Fibroblast of lung (primary cell): ENCODE measurements around the gene KCNJ10. TPM values are rescaled to one million over a fixed set of nuclear protein-coding genes. Genes with fewer than 3 reads are reported as not detected.

Experiments used
- DNase-seq, 2 donors: peaks; one replicate each; pipeline versions ENCODE4 v3.0.0 to v3.0.0-alpha.2; 2010; ENCODE audit warnings: low read depth in 2 of 2
- H2AFZ ChIP-seq: 2 replicates; pipeline ENCODE4 v1.5.1; 2012; ENCODE audit warnings: low read length, control low read depth, inconsistent platforms
- H3K27ac ChIP-seq: 2 replicates; pipeline ENCODE4 v1.5.1; 2011; ENCODE audit warnings: low read length, control low read depth; ENCODE audit not compliant: insufficient read depth
- H3K27me3 ChIP-seq: 2 replicates; pipeline ENCODE4 v1.5.1; 2011; ENCODE audit warnings: mild to moderate bottlenecking, low read length; ENCODE audit not compliant: control insufficient read depth, insufficient read depth
- H3K36me3 ChIP-seq: 2 replicates; pipeline ENCODE4 v1.5.1; 2011; ENCODE audit warnings: low read length; ENCODE audit not compliant: control insufficient read depth, insufficient read depth
- H3K4me1 ChIP-seq: 2 replicates; pipeline ENCODE4 v1.5.1; 2011; ENCODE audit warnings: low read length; ENCODE audit not compliant: control insufficient read depth, insufficient read depth; ENCODE audit errors: extremely low read depth
- H3K4me2 ChIP-seq: 2 replicates; pipeline ENCODE4 v1.5.1; 2011; ENCODE audit warnings: low read length, control low read depth; ENCODE audit not compliant: insufficient read depth; ENCODE audit errors: extremely low read depth
- H3K4me3 ChIP-seq, 4 experiments: fragments of 200-600 bp in 1 of 4; sonication (generic) in 1 of 4; replicated peaks in 1 of 4; 2 replicates each; pipeline ENCODE4 v1.5.1; 2011 to 2016; ENCODE audit warnings: low read length in 4 of 4, low read depth in 3 of 4, mild to moderate bottlenecking in 3 of 4, control low read depth in 2 of 4, inconsistent platforms in 1 of 4, mixed read lengths in 1 of 4; ENCODE audit not compliant: insufficient read depth in 1 of 4; ENCODE audit errors: control extremely low read depth in 1 of 4
- H3K79me2 ChIP-seq: 2 replicates; pipeline ENCODE4 v1.5.1; 2012; ENCODE audit warnings: mild to moderate bottlenecking, low read length, inconsistent platforms; ENCODE audit not compliant: control insufficient read depth, insufficient read depth
- H3K9ac ChIP-seq: 2 replicates; pipeline ENCODE4 v1.5.1; 2011; ENCODE audit warnings: mild to moderate bottlenecking, low read length, control low read depth; ENCODE audit not compliant: insufficient read depth
- H3K9me3 ChIP-seq: 2 replicates; pipeline ENCODE4 v1.5.1; 2012; ENCODE audit warnings: low read depth, low read length; ENCODE audit not compliant: control insufficient read depth, insufficient read depth
- H4K20me1 ChIP-seq: 2 replicates; pipeline ENCODE4 v1.5.1; 2011; ENCODE audit warnings: low read length; ENCODE audit not compliant: control insufficient read depth, insufficient read depth; ENCODE audit errors: extremely low read depth
- EZH2 ChIP-seq: IDR thresholded peaks from 2 replicates; pipeline ENCODE4 v1.5.1; 2012; ENCODE audit warnings: low read length, control low read depth, mild to moderate bottlenecking; ENCODE audit errors: missing control alignments
- polyA plus RNA-seq, 2 donors: library from polyadenylated mRNA; depleted of rRNA in 1 of 2; stranded (reverse) in 1 of 2; unstranded in 1 of 2; fragments of >200 nt; gene quantifications; 2 replicates each; pipeline ENCODE4 v1.2.1, GENCODE V29; 2011 to 2012; ENCODE audit warnings: missing spikeins in 1 of 2
- total RNA-seq: library from RNA; depleted of rRNA; stranded (reverse); fragments of >200 nt; gene quantifications from 2 replicates; pipeline ENCODE4 v1.2.1, GENCODE V29; 2014
- TF ChIP-seq, protein P1 (sequence below), 2 donors: IDR thresholded peaks in 1 of 2; conservative IDR thresholded peaks in 1 of 2; 1 replicate in 1 of 2; 2 replicates in 1 of 2; pipeline ENCODE4 v1.5.1; 2011 to 2012; ENCODE audit warnings: low read length in 2 of 2, control low read depth in 1 of 2, inconsistent platforms in 1 of 2, low read depth in 1 of 2, mild to moderate bottlenecking in 1 of 2

The KCNJ10 gene
- total and polyA plus RNA-seq, 2 donors (not counting 1 experiment from before 2014, with no cell fraction given): not detected

GRCh38 chr1:160024195-160024905 lies 45.6 kb downstream of the KCNJ10 start:
- Histone ChIP-seq H3K27me3 (no peaks in the 10 kb centered on the region), H3K27ac (no peak overlapping the region), H3K4me3 (no peak overlapping the region), H2AFZ (no peak overlapping the region), H3K9me3 (no peaks in the 10 kb centered on the region), H3K4me1 (no peaks in the 10 kb centered on the region), H3K36me3 (no peaks in the 10 kb centered on the region), H3K9ac (no peak overlapping the region), H3K79me2 (no peaks in the 10 kb centered on the region), H4K20me1 (no peaks in the 10 kb centered on the region), H3K4me2 (no peak overlapping the region)
- TF ChIP-seq, protein P1, sequence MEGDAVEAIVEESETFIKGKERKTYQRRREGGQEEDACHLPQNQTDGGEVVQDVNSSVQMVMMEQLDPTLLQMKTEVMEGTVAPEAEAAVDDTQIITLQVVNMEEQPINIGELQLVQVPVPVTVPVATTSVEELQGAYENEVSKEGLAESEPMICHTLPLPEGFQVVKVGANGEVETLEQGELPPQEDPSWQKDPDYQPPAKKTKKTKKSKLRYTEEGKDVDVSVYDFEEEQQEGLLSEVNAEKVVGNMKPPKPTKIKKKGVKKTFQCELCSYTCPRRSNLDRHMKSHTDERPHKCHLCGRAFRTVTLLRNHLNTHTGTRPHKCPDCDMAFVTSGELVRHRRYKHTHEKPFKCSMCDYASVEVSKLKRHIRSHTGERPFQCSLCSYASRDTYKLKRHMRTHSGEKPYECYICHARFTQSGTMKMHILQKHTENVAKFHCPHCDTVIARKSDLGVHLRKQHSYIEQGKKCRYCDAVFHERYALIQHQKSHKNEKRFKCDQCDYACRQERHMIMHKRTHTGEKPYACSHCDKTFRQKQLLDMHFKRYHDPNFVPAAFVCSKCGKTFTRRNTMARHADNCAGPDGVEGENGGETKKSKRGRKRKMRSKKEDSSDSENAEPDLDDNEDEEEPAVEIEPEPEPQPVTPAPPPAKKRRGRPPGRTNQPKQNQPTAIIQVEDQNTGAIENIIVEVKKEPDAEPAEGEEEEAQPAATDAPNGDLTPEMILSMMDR (conservative IDR thresholded peaks at IDR 0.05 in 1 of 2, IDR thresholded peaks at IDR 0.05 in 1 of 2; ENCODE audit: low read depth in 1 of 2, low read length in 2 of 2): no peak
- no peak for TF ChIP-seq EZH2
- no peak for DNase-seq

DNA sequence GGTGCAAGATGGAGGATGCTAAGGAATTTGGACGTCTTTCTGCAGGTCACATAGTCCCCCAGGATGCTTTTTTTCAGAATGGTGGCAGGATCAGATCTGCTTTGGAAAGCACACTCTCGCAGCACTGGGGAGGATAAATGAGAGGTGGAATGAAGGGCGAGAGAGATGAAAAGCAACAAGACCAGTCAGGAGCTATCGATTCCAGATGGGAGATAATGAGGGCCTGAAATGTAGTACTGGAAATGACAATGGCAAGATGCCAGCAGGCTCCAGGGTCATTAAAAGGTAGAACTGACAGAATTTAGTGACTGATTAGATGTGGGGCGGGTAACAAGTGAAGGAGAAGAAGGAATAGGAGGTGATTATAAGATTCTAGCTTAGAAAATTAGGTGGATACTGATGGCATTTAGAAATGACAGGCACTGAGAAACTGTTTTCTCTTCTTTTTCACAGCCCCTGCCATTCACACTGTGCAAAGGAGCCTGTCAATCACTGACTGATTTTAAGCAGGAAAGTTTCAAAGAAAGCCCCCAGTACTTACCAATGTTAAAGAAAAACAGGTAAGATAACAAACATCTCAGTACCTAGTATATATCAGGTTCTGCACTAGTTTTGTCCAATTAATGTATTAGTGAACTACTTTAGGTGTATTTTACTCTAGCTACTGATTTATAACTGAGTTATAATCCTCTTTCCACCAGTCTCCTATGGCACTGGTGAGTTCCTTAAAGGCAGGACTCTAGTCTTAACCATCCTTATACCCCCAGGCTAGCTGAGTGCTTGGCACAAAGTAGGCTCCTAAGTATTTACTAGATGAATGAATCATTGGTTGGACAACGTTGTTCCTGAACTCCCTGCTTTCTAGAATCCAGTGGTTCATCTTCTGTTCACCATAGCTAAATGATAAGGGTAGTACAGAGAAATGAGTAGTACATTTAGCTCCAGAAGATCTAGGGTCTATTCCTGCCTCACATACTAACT lies 47.3 kb downstream of the KCNJ10 start:
- Histone ChIP-seq H3K79me2 (no peaks in the 10 kb centered on the region), H4K20me1 (no peaks in the 10 kb centered on the region), H3K27ac (no peak overlapping the region), H3K4me1 (no peaks in the 10 kb centered on the region), H3K4me3 (no peak overlapping the region), H3K9me3 (no peaks in the 10 kb centered on the region), H3K4me2 (no peak overlapping the region), H3K27me3 (no peaks in the 10 kb centered on the region), H2AFZ (no peak overlapping the region), H3K36me3 (no peaks in the 10 kb centered on the region), H3K9ac (no peak overlapping the region)
- DNase-seq: no peak
- TF ChIP-seq, protein P1 (conservative IDR thresholded peaks at IDR 0.05 in 1 of 2, IDR thresholded peaks at IDR 0.05 in 1 of 2; ENCODE audit: low read depth in 1 of 2, low read length in 2 of 2): no peak
- no peak for TF ChIP-seq EZH2

DNA sequence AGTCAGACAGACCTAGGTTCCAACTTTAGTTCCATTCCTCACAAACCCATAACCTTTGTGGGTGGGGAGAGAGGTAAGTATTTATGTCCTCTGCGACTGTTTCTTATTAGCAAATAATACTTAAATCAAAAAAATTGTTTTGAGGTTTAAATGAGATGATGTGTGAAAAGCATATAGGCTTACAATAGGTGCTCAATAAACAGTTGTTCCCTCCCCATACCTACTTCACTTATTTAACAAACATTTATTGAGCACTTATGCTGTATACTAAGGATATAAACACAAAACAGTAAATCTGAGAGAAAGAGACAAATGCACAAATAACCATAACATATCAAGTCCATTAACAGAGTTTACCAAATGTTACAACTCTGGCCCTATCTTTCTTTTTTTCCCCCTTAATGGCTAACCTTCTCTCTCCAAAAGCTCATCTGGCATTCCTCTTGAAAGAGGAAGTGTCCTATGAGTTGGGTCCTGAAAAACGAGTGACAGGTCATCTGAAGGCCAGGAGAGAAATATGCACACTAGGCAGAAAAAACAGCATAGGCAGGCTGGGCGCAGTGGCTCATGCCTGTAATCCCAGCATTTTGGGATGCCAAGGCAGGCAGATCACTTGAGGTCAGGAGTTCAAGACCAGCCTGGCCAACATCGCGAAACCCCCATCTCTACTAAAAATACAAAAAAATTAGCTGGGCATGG lies 48.4 kb downstream of the KCNJ10 start:
- no peaks in the 10 kb centered on the region for H3K79me2 ChIP-seq
- H3K4me1 ChIP-seq: no peaks in the 10 kb centered on the region
- no peaks in the 10 kb centered on the region for H3K27me3 ChIP-seq
- H3K4me2 ChIP-seq: no peak overlapping the region
- DNase-seq: no peak
- no peaks in the 10 kb centered on the region for H3K36me3 ChIP-seq
- no peaks in the 10 kb centered on the region for H3K9me3 ChIP-seq
- no peak overlapping the region for H3K4me3 ChIP-seq
- H4K20me1 ChIP-seq: no peaks in the 10 kb centered on the region
- no peak overlapping the region for H3K27ac ChIP-seq
- no peak for TF ChIP-seq EZH2
- TF ChIP-seq, protein P1 (conservative IDR thresholded peaks at IDR 0.05 in 1 of 2, IDR thresholded peaks at IDR 0.05 in 1 of 2; ENCODE audit: low read depth in 1 of 2, low read length in 2 of 2): no peak
- H2AFZ ChIP-seq: no peak overlapping the region
- H3K9ac ChIP-seq: no peak overlapping the region
